Kidney epithelial cell (primary cell): ENCODE data around the gene CASKIN1. TPM values are rescaled to one million over a fixed set of nuclear protein-coding genes. Genes with fewer than 3 reads are reported as not detected.

Source experiments
- DNase-seq: peaks from one replicate; pipeline ENCODE4 v3.0.0-alpha.2; 2010; ENCODE audit warnings: low read depth
- H3K27me3 ChIP-seq: 2 replicates; pipeline ENCODE4 v1.6.0; 2011; ENCODE audit warnings: low read length; ENCODE audit not compliant: control insufficient read depth, insufficient read depth
- H3K36me3 ChIP-seq: 2 replicates; pipeline ENCODE4 v1.5.1; 2011; ENCODE audit warnings: low read length; ENCODE audit not compliant: control insufficient read depth, insufficient read depth
- H3K4me3 ChIP-seq: 2 replicates; pipeline ENCODE4 v1.5.1; 2011; ENCODE audit warnings: low read depth, mild to moderate bottlenecking, control low read depth, low read length
- total RNA-seq: library from RNA; depleted of rRNA; stranded (reverse); fragments of >200 nt; gene quantifications from 2 replicates; pipeline ENCODE4 v1.2.3, GENCODE V29; 2015
- TF ChIP-seq, protein P1 (sequence below): IDR thresholded peaks from 2 replicates; pipeline ENCODE4 v1.5.1; 2011; ENCODE audit warnings: mild to moderate bottlenecking, moderate library complexity, low read length, control low read depth, inconsistent platforms; ENCODE audit not compliant: insufficient read depth, poor library complexity, severe bottlenecking

CASKIN1 gene
- total RNA-seq, 1 donor from 2014 or later = 0.08 TPM

DNA sequence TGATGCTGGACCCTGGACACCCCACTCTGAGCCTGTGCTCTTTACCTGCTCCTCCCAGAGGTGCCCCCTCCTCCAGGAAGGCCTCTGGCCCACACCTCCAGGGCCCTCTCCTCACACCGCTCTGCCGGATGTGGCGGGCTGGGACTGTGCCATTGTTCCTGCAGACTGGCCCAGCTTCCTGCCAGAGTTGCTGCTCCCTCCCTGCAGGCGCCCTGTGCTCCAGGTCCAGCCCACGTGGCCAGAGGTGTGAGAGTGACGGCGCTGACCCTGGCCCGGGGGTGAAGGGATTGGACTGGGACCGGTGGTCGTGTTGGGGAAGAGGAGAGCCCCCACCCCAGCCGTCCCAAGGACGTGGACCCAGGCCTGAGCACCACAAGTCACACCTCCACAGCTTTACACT lies 32.7 kb upstream of the CASKIN1 start:
- DNase-seq = no peak
- H3K27me3 ChIP-seq = no peaks in the 10 kb centered on the region
- TF ChIP-seq, protein P1, sequence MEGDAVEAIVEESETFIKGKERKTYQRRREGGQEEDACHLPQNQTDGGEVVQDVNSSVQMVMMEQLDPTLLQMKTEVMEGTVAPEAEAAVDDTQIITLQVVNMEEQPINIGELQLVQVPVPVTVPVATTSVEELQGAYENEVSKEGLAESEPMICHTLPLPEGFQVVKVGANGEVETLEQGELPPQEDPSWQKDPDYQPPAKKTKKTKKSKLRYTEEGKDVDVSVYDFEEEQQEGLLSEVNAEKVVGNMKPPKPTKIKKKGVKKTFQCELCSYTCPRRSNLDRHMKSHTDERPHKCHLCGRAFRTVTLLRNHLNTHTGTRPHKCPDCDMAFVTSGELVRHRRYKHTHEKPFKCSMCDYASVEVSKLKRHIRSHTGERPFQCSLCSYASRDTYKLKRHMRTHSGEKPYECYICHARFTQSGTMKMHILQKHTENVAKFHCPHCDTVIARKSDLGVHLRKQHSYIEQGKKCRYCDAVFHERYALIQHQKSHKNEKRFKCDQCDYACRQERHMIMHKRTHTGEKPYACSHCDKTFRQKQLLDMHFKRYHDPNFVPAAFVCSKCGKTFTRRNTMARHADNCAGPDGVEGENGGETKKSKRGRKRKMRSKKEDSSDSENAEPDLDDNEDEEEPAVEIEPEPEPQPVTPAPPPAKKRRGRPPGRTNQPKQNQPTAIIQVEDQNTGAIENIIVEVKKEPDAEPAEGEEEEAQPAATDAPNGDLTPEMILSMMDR = no peak
- no peak overlapping the region for H3K4me3 ChIP-seq
- no peaks in the 10 kb centered on the region for H3K36me3 ChIP-seq

DNA sequence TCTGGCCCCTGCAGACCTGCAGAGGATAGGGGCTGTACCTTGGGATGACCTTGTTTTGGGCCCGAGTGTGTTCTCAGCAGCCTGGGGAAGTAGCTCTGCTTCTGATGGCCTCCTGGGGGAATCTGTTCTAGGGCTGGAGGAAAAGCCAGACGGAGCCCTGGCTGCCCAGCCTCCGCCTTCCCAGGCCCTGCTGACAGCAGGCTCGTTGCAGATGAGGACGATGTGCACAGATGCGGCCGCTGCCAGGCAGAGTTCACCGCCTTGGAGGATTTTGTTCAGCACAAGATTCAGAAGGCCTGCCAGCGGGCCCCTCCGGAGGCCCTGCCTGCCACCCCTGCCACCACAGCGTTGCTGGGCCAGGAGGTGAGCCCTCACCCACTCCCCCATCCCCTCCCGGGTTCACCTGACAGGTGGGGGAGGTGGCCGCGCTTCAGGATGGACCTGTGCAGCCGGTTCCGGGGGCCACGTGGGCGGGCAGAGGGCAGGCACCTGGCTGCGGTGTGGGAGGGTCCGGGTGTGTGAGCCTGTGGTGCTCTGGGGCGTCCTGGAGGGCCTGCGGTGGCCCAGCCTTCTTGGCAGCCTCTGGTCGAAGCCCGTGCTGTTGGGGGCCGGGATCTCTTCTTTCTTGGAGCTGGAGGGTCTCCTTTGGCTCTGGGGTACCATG lies 31.9 kb upstream of the CASKIN1 start:
- no peak overlapping the region for H3K4me3 ChIP-seq

DNA sequence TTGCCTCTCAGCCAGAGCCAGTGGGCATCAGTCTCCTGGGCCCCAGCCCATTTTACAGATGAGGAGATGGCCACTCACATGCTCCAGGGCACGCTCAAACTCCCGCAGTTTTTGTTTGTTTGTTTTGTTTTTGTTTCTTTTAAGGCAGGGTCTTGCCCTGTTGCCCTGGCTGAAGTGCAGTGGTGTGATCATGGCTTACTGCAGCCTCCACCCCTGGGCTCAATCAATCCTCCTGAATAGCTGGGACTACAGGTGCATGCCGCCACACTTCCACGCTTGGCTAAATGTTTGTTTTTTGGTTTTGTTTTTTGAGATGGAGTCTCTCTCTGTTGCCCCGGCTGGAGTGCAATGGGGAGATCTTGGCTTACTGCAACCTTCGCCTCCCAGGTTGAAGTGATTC lies 30.5 kb upstream of the CASKIN1 start:
- DNase-seq = no peak
- Histone ChIP-seq H3K27me3 (no peaks in the 10 kb centered on the region), H3K36me3 (no peaks in the 10 kb centered on the region), H3K4me3 (no peak overlapping the region)
- TF ChIP-seq, protein P1 = no peak

More for the DNA sequence above, 31.9 kb upstream of the CASKIN1 start:
- H3K27me3 ChIP-seq = no peaks in the 10 kb centered on the region
- TF ChIP-seq, protein P1 = no peak
- no peak for DNase-seq
- no peaks in the 10 kb centered on the region for H3K36me3 ChIP-seq

DNA sequence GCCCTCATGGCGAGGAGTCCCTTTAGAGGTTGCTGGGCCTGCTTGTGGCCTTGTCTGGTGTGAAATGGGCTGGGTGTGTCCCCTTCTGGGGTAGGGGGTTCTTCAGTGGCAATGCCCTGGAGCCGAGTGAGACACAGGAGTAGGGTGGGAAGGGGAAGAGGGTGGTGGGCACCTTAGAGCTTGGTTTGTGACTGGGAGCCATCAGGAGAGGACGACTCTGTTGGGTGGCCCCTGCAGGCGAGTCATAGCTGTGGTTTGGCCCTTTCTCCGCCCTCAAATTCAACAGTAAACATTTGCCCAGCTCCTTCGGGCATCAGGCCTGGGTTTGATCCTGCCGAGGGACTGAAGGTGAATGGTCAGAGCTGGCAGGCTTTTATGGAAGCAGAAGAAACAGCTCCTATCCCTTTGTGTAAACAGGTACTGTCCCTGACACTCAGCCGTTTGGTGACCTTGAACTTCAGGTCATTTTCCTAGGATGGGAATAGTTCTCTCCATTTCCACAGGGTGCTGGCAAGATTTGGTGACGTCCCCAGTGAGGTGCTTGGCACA lies 29.9 kb upstream of the CASKIN1 start:
- TF ChIP-seq, protein P1 = no peak
- no peak for DNase-seq

DNA sequence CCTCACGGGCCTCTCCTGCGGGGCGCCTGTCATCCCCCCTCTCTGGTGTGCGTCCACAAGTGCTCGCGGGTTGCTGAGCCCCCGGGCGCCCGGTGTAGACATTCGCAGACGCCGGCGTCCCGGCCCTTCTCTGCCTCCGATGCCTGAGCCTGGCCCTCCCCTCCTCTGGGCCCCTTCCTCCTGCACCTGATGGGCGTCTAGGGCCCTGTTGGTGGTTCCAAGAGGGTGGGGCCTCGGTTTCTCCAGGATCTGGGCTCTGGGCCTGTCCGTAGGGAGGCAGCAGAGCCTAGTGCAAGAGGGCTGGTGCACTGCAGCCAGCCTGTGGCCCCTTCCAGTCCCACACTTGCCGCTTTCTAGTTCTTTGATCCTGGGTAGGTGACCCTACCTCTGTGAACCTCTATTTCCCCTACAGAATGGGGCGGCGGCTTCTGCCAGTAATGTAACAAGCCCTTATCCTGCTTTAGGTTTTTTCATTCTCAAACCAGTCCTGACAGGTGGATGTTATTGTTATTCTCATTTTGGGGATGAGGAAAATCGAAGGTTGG lies 27.6 kb upstream of the CASKIN1 start:
- Histone ChIP-seq H3K36me3 (no peaks in the 10 kb centered on the region), H3K4me3 (peak overlapping the region; percentile 95), H3K27me3 (no peaks in the 10 kb centered on the region)
- TF ChIP-seq, protein P1 = peak; percentile 30
- no peak for DNase-seq

More for the DNA sequence above, 29.9 kb upstream of the CASKIN1 start:
- no peaks in the 10 kb centered on the region for H3K36me3 ChIP-seq
- H3K27me3 ChIP-seq = no peaks in the 10 kb centered on the region
- no peak overlapping the region for H3K4me3 ChIP-seq
